Mammary epithelial cell (primary cell): Measurements from ENCODE around the gene RBM43.

Source experiments
- EZH2 ChIP-seq: IDR thresholded peaks from 2 replicates; pipeline ENCODE4 v1.6.1; 2012; ENCODE audit warnings: low read length, inconsistent platforms, borderline replicate concordance
- TF ChIP-seq, protein P1 (sequence below), 2 donors: IDR thresholded peaks in 1 of 2; conservative IDR thresholded peaks in 1 of 2; 2 replicates each; pipeline ENCODE4 v1.5.1; 2011 to 2012; ENCODE audit warnings: inconsistent platforms in 2 of 2, low read length in 2 of 2, mild to moderate bottlenecking in 2 of 2, control low read depth in 1 of 2, low read depth in 1 of 2; ENCODE audit not compliant: insufficient read depth in 1 of 2; ENCODE audit errors: extremely low read depth in 1 of 2

DNA sequence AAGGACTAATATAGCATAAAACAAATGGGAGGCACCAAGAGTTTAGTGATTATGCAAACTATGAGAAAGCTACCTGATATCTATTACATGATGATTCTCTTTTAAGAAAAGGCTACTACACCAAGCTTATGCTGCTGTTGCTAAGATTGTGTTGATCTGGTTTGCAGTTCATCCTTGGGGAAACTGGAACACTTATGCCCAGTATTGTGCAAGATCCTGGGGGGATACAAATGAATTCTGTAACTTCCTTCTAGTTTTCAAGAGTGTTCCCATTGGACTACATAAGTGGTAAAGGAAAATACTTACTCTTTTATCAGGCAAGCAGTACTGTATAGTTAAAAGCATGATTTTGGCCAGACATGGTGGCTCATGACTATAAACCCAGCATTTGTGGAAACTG, 30.9 kb upstream of the RBM43 start:
- TF ChIP-seq, protein P1, sequence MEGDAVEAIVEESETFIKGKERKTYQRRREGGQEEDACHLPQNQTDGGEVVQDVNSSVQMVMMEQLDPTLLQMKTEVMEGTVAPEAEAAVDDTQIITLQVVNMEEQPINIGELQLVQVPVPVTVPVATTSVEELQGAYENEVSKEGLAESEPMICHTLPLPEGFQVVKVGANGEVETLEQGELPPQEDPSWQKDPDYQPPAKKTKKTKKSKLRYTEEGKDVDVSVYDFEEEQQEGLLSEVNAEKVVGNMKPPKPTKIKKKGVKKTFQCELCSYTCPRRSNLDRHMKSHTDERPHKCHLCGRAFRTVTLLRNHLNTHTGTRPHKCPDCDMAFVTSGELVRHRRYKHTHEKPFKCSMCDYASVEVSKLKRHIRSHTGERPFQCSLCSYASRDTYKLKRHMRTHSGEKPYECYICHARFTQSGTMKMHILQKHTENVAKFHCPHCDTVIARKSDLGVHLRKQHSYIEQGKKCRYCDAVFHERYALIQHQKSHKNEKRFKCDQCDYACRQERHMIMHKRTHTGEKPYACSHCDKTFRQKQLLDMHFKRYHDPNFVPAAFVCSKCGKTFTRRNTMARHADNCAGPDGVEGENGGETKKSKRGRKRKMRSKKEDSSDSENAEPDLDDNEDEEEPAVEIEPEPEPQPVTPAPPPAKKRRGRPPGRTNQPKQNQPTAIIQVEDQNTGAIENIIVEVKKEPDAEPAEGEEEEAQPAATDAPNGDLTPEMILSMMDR (conservative IDR thresholded peaks at IDR 0.05 in 1 of 2, IDR thresholded peaks at IDR 0.05 in 1 of 2; ENCODE audit: extremely low read depth in 1 of 2, insufficient read depth in 1 of 2, low read depth in 1 of 2, low read length in 2 of 2), result no peak
- no peak for TF ChIP-seq EZH2
